Central memory CD8-positive, alpha-beta T cell (primary cell): ENCODE results near the gene LBHD2.
A peak's percentile ranks its signal among the peaks of the same experiment; 100 is the strongest.

ENCODE experiments used
- ATAC-seq: fragments of 150-1000 bp; cut with Tn5 transposase; replicated peaks from 2 replicates; pipeline ENCODE4 v1.10.0; 2022; ENCODE audit warnings: mild to moderate bottlenecking, moderate FRiP score, moderate number of reproducible peaks; ENCODE audit not compliant: poor library complexity, severe bottlenecking; ENCODE audit errors: extremely low read depth
- DNase-seq, 2 donors: peaks; one replicate each; pipeline ENCODE4 v3.0.0; 2021; ENCODE audit warnings: low spot score in 2 of 2
- H3K27ac Mint-ChIP-seq: one replicate; pipeline ENCODE4 v1.8.0; 2022; ENCODE audit warnings: low read depth, mild to moderate bottlenecking, moderate library complexity, mixed read lengths
- H3K27me3 Mint-ChIP-seq: one replicate; pipeline ENCODE4 v1.8.0; 2022; ENCODE audit warnings: mixed read lengths
- H3K36me3 Mint-ChIP-seq: one replicate; pipeline ENCODE4 v1.8.0; 2022; ENCODE audit warnings: mild to moderate bottlenecking, moderate library complexity, mixed read lengths; ENCODE audit not compliant: insufficient read depth
- H3K4me1 Mint-ChIP-seq: one replicate; pipeline ENCODE4 v1.8.0; 2022; ENCODE audit warnings: mixed read lengths
- H3K4me3 Mint-ChIP-seq: one replicate; pipeline ENCODE4 v1.8.0; 2022; ENCODE audit warnings: mild to moderate bottlenecking, moderate library complexity, mixed read lengths
- H3K9me3 Mint-ChIP-seq: one replicate; pipeline ENCODE4 v1.8.0; 2022; ENCODE audit warnings: mixed read lengths

LBHD2 gene

GRCh38 chr14:103124501-103125001 lies 40.5 kb downstream of the LBHD2 start:
- ATAC-seq = no peak
- peak overlapping the region; percentile 29 for H3K4me3 Mint-ChIP-seq
- H3K27me3 Mint-ChIP-seq = peaks cover 48% of the 10 kb centered on the region
- no peak overlapping the region for H3K27ac Mint-ChIP-seq
- DNase-seq = no peak
- H3K9me3 Mint-ChIP-seq = no peaks in the 10 kb centered on the region
- peaks cover 10% of the 10 kb centered on the region for H3K4me1 Mint-ChIP-seq
- peaks cover 2% of the 10 kb centered on the region for H3K36me3 Mint-ChIP-seq

DNA sequence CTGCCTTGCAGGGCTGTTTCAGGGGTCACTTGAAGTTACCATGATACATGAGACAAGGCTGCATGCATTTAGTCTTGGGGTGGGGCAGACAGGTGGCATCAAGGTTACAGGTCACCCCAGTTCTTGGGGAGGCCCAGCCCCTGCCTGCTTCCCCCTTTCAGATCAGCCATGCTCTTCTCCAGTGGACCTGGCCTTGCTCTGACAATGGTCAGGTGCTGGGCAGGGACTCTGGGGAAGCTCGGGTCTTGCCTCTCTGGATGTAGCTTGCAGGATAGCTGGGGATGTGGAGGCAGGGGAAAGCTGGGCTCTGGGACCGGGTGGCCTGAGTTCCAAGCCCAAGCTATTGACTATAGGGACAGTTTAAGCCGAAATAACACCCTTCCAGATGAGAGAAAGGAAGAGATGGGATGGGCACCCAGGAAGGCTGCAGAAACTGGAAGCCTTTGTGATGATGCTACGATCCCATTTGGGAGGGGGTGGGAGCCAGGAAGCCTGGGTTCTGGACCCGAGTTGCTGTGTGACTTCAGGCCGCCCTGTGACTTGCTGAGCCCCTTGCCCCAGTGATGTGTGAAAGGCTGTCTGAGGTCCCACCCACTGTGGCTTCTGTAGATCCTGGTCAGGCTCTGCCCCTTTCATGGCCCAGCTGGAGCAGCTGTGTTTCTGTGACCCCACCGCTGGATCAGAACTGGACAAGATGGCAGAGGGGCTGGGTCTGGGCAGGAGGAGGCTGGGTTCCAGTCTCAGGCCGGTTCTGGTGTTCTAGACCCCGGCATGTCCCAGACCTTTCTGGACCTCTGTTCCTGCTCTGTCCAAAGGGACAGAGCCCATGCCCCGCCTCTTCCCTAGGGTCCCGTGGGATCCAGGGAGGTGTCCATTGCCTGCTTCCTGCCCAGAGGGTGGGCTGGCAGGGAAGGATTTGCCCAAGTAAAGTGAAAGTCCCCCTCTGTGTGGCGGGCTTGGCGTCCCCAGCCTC lies 41.4 kb downstream of the LBHD2 start:
- Mint-ChIP-seq H3K4me1 (peaks cover 10% of the 10 kb centered on the region), H3K9me3 (no peaks in the 10 kb centered on the region), H3K27me3 (peaks cover 55% of the 10 kb centered on the region), H3K4me3 (no peak overlapping the region), H3K27ac (no peak overlapping the region), H3K36me3 (peaks cover 2% of the 10 kb centered on the region)
- ATAC-seq (no peak), DNase-seq (no peak)

DNA sequence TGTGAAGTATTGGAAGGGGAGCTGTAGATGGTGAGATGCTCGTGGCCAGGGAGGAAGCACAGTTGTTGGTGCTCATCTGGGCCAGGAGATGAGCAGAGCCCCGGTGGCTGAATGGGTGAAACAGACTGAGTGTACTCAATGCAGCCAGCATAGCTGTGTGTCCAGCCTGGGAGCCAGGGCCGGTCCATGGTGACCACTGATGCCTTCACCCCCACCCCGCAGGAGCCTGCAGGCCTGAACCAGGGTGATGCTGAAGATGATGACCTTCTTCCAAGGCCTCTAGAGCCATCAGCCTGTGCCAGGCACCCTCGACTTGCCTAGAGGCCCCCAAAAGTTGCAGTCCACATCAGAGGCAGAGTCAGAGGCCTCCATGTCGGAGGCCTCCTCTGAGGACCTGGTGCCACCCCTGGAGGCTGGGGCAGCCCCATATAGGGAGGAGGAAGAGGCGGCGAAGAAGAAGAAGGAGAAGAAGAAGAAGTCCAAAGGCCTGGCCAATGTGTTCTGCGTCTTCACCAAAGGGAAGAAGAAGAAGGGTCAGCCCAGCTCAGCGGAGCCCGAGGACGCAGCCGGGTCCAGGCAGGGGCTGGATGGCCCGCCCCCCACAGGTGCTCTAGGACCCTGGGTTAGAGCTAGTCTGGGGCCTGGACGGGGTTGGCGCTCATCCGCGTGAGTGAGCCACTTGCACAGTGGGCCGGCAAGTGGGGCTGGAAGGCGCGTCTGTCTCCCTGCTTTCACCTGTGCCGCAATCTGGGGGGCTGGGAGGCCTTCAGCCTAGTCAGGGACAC lies 42.3 kb downstream of the LBHD2 start:
- Mint-ChIP-seq H3K9me3 (no peaks in the 10 kb centered on the region), H3K27ac (no peak overlapping the region), H3K27me3 (peaks cover 55% of the 10 kb centered on the region), H3K4me3 (no peak overlapping the region), H3K36me3 (peaks cover 2% of the 10 kb centered on the region), H3K4me1 (peaks cover 10% of the 10 kb centered on the region)
- ATAC-seq (no peak), DNase-seq (no peak)

DNA sequence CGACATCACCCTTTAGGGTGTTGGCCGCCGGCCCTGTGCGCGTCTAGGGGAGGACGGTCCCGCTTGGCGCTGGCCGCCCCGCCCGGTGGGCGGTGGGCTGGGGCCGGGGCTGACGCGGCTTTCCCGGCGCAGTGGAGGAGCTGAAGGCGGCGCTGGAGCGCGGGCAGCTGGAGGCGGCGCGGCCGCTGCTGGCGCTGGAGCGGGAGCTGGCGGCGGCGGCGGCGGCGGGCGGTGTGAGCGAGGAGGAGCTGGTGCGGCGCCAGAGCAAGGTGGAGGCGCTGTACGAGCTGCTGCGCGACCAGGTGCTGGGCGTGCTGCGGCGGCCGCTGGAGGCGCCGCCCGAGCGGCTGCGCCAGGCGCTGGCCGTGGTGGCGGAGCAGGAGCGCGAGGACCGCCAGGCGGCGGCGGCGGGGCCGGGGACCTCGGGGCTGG lies 42.9 kb downstream of the LBHD2 start:
- Mint-ChIP-seq H3K36me3 (peaks cover 2% of the 10 kb centered on the region), H3K9me3 (no peaks in the 10 kb centered on the region), H3K27me3 (peaks cover 53% of the 10 kb centered on the region), H3K27ac (no peak overlapping the region), H3K4me1 (peaks cover 10% of the 10 kb centered on the region), H3K4me3 (no peak overlapping the region)
- DNase-seq = no peak
- ATAC-seq = no peak

DNA sequence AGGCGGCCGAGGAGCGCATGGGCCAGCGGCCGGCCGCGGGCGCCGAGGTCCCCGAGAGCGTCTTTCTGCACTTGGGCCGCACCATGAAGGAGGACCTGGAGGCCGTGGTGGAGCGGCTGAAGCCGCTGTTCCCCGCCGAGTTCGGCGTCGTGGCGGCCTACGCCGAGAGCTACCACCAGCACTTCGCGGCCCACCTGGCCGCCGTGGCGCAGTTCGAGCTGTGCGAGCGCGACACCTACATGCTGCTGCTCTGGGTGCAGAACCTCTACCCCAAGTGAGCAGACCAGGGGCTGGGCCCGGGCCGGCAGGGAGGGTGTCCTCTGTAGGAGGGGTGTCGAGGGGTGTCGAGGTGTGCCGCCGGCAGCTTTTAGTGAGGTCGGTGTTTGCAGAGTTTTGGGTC lies 43.3 kb downstream of the LBHD2 start:
- H3K9me3 Mint-ChIP-seq = no peaks in the 10 kb centered on the region
- ATAC-seq (no peak), DNase-seq (no peak)
- H3K4me3 Mint-ChIP-seq = no peak overlapping the region
- H3K36me3 Mint-ChIP-seq = peaks cover 2% of the 10 kb centered on the region
- H3K27ac Mint-ChIP-seq = no peak overlapping the region
- H3K27me3 Mint-ChIP-seq = peaks cover 48% of the 10 kb centered on the region
- H3K4me1 Mint-ChIP-seq = peaks cover 6% of the 10 kb centered on the region

- no peak overlapping the region for H3K4me3 Mint-ChIP-seq
- H3K27ac Mint-ChIP-seq = no peak overlapping the region
- ATAC-seq = no peak
- peaks cover 5% of the 10 kb centered on the region for H3K4me1 Mint-ChIP-seq
- H3K36me3 Mint-ChIP-seq = peaks cover 4% of the 10 kb centered on the region
- H3K9me3 Mint-ChIP-seq = no peaks in the 10 kb centered on the region
- H3K27me3 Mint-ChIP-seq = peaks cover 47% of the 10 kb centered on the region
- no peak for DNase-seq
These were observed 44.0 kb downstream of the LBHD2 start for GRCh38 chr14:103127861-103128598.

DNA sequence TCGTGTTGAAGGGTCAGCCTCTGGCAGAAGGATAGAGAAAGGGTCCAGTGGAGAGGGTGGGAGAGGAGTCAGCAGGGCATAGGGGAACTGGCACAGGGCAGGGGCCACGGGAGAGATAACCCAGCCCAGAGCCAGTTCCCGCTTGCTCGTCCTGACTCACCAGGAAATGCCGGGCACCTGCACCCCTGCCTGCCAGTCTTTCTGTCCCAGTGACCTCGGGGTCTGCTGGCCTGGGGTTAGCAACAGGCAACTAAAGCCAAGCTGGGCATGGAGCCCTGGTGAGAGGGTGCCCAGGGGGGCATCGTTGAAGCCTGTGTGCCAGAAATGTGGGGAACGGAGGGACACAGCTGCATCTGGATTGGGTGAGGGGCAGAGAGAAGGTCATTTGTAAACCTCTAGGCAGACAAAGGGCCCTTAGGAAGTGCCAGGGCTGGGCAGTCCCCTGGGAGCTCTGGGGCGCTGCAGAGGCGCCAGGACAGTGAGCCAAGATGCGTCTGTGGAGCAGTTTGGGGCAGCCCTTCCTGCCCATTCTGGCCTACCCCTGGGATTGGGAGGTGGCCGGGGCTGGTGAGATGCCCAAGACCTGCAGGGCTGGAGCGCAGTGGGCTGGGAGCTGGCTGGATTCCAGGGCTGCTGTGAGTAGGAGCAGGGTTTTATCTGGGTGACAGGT lies 44.8 kb downstream of the LBHD2 start:
- DNase-seq (no peak), ATAC-seq (no peak)
- H3K4me1 Mint-ChIP-seq = peaks cover 5% of the 10 kb centered on the region
- no peak overlapping the region for H3K27ac Mint-ChIP-seq
- no peak overlapping the region for H3K4me3 Mint-ChIP-seq
- H3K9me3 Mint-ChIP-seq = no peaks in the 10 kb centered on the region
- H3K36me3 Mint-ChIP-seq = peaks cover 4% of the 10 kb centered on the region
- peaks cover 46% of the 10 kb centered on the region for H3K27me3 Mint-ChIP-seq

DNA sequence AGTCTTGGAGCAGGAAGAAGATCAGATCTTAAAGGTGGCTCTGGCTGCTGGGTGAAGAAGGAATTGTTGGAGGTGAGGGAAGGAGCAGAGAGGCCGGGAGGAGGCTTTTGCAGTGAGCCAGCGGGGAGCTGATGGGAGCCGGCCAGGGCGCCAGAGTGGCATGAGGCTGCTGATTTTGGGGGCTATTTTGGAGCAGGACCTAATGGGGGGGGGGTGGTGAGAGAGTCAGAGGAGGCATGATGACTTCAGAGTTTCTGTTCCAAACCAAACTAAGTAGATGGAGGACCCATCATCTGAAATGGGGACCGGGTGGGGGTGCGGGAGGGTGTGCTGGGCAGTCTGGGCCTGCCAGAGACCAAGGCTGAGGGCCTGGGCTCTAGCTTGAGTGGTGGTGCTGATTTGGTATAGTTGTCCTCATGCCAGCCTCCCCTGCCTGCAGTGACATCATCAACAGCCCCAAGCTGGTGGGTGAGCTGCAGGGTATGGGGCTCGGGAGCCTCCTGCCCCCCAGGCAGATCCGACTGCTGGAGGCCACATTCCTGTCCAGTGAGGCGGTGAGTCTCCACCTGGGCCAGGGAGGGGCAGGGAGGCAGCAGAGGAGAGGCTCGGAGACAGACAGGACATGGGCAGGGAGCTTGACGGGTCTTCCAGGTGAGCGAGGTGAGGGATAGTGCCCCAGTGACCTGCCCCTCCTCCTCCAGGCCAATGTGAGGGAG lies 45.4 kb downstream of the LBHD2 start:
- ATAC-seq = no peak
- peaks cover 4% of the 10 kb centered on the region for H3K36me3 Mint-ChIP-seq
- no peaks in the 10 kb centered on the region for H3K4me1 Mint-ChIP-seq
- peaks cover 40% of the 10 kb centered on the region for H3K27me3 Mint-ChIP-seq
- DNase-seq = no peak
- no peak overlapping the region for H3K4me3 Mint-ChIP-seq
- H3K27ac Mint-ChIP-seq = no peak overlapping the region
- H3K9me3 Mint-ChIP-seq = no peaks in the 10 kb centered on the region

GRCh38 chr14:103130017-103130764 lies 46.2 kb downstream of the LBHD2 start:
- Mint-ChIP-seq H3K4me3 (no peak overlapping the region), H3K9me3 (no peaks in the 10 kb centered on the region), H3K27ac (no peak overlapping the region), H3K4me1 (no peaks in the 10 kb centered on the region), H3K27me3 (peaks cover 38% of the 10 kb centered on the region), H3K36me3 (peaks cover 4% of the 10 kb centered on the region)
- DNase-seq (no peak), ATAC-seq (no peak)

- no peaks in the 10 kb centered on the region for H3K9me3 Mint-ChIP-seq
- H3K27me3 Mint-ChIP-seq = peaks cover 38% of the 10 kb centered on the region
- ATAC-seq (no peak), DNase-seq (no peak)
- peaks cover 4% of the 10 kb centered on the region for H3K36me3 Mint-ChIP-seq
- H3K4me3 Mint-ChIP-seq = no peak overlapping the region
- no peak overlapping the region for H3K27ac Mint-ChIP-seq
- H3K4me1 Mint-ChIP-seq = no peaks in the 10 kb centered on the region
These were observed 47.0 kb downstream of the LBHD2 start for GRCh38 chr14:103130965-103131364.

- Mint-ChIP-seq H3K4me3 (no peak overlapping the region), H3K36me3 (peaks cover 4% of the 10 kb centered on the region), H3K27me3 (peaks cover 38% of the 10 kb centered on the region), H3K27ac (no peak overlapping the region), H3K4me1 (no peaks in the 10 kb centered on the region), H3K9me3 (no peaks in the 10 kb centered on the region)
- DNase-seq (no peak), ATAC-seq (no peak)
These were observed 47.6 kb downstream of the LBHD2 start for GRCh38 chr14:103131580-103131979.
